Esophagus muscularis mucosa (tissue), 4 donors: Measurements from ENCODE around the gene TMEM238L.

Experiments used
- CTCF ChIP-seq, 3 experiments: fragments of 200-600 bp in 2 of 3; fragments of 450-650 bp in 1 of 3; sonication (generic) in 2 of 3; IDR thresholded peaks; one replicate each; pipeline ENCODE4 v1.5.1; 2017 to 2019; ENCODE audit warnings: antibody characterized with exemption in 3 of 3, mild to moderate bottlenecking in 2 of 3, moderate library complexity in 1 of 3
- EP300 ChIP-seq: sonication (generic); formaldehyde crosslinking; IDR thresholded peaks from one replicate; pipeline ENCODE4 v1.6.1; 2017; ENCODE audit warnings: antibody characterized with exemption
- POLR2A ChIP-seq: fragments of 450-650 bp; IDR thresholded peaks from one replicate; pipeline ENCODE4 v1.6.1; 2017; ENCODE audit warnings: antibody characterized with exemption, moderate library complexity, mild to moderate bottlenecking, low read depth
- POLR2AphosphoS5 ChIP-seq, 2 donors: sonication (generic); formaldehyde crosslinking; IDR thresholded peaks; one replicate each; pipeline ENCODE4 v1.6.1; 2017; ENCODE audit warnings: antibody characterized with exemption in 2 of 2

GRCh38 chr17:10750210-10750609 lies 53.7 kb downstream of the TMEM238L start:
- TF ChIP-seq CTCF (IDR thresholded peaks at IDR 0.05) (no peak), POLR2A (no peak), POLR2AphosphoS5 (IDR thresholded peaks at IDR 0.05) (no peak), EP300 (no peak)
